ENCODE measurements around the gene SORBS1. TPM values are rescaled to one million over a fixed set of nuclear protein-coding genes. Genes with fewer than 3 reads are reported as not detected.

Gene SORBS1
- total and polyA plus RNA-seq, 2 of the 13 experiments (the other 11 are each of a cell fraction or from before 2014, with no cell fraction given) = 16.8 to 39.8 TPM

- TF ChIP-seq, protein P1, sequence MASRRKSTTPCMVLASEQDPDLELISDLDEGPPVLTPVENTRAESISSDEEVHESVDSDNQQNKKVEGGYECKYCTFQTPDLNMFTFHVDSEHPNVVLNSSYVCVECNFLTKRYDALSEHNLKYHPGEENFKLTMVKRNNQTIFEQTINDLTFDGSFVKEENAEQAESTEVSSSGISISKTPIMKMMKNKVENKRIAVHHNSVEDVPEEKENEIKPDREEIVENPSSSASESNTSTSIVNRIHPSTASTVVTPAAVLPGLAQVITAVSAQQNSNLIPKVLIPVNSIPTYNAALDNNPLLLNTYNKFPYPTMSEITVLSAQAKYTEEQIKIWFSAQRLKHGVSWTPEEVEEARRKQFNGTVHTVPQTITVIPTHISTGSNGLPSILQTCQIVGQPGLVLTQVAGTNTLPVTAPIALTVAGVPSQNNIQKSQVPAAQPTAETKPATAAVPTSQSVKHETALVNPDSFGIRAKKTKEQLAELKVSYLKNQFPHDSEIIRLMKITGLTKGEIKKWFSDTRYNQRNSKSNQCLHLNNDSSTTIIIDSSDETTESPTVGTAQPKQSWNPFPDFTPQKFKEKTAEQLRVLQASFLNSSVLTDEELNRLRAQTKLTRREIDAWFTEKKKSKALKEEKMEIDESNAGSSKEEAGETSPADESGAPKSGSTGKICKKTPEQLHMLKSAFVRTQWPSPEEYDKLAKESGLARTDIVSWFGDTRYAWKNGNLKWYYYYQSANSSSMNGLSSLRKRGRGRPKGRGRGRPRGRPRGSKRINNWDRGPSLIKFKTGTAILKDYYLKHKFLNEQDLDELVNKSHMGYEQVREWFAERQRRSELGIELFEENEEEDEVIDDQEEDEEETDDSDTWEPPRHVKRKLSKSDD (CRISPR knock-in tag; IDR thresholded peaks at IDR 0.05; ENCODE audit: low read depth) = no peak
- no peak for TF ChIP-seq ZNF501 (CRISPR knock-in tag; IDR thresholded peaks at IDR 0.05)
- no peak for TF ChIP-seq ZBTB21 (CRISPR knock-in tag; IDR thresholded peaks at IDR 0.05)
- TF ChIP-seq ATF7-NPFF (CRISPR knock-in tag; IDR thresholded peaks at IDR 0.05; ENCODE audit: low read depth) = no peak
- no peak for TF ChIP-seq NR2C2 (CRISPR knock-in tag; IDR thresholded peaks at IDR 0.05; ENCODE audit: borderline replicate concordance)
- TF ChIP-seq CREB1 (IDR thresholded peaks at IDR 0.05) = no peak
- TF ChIP-seq CREB1 (CRISPR knock-in tag; IDR thresholded peaks at IDR 0.05) = no peak
- TF ChIP-seq, protein P2, sequence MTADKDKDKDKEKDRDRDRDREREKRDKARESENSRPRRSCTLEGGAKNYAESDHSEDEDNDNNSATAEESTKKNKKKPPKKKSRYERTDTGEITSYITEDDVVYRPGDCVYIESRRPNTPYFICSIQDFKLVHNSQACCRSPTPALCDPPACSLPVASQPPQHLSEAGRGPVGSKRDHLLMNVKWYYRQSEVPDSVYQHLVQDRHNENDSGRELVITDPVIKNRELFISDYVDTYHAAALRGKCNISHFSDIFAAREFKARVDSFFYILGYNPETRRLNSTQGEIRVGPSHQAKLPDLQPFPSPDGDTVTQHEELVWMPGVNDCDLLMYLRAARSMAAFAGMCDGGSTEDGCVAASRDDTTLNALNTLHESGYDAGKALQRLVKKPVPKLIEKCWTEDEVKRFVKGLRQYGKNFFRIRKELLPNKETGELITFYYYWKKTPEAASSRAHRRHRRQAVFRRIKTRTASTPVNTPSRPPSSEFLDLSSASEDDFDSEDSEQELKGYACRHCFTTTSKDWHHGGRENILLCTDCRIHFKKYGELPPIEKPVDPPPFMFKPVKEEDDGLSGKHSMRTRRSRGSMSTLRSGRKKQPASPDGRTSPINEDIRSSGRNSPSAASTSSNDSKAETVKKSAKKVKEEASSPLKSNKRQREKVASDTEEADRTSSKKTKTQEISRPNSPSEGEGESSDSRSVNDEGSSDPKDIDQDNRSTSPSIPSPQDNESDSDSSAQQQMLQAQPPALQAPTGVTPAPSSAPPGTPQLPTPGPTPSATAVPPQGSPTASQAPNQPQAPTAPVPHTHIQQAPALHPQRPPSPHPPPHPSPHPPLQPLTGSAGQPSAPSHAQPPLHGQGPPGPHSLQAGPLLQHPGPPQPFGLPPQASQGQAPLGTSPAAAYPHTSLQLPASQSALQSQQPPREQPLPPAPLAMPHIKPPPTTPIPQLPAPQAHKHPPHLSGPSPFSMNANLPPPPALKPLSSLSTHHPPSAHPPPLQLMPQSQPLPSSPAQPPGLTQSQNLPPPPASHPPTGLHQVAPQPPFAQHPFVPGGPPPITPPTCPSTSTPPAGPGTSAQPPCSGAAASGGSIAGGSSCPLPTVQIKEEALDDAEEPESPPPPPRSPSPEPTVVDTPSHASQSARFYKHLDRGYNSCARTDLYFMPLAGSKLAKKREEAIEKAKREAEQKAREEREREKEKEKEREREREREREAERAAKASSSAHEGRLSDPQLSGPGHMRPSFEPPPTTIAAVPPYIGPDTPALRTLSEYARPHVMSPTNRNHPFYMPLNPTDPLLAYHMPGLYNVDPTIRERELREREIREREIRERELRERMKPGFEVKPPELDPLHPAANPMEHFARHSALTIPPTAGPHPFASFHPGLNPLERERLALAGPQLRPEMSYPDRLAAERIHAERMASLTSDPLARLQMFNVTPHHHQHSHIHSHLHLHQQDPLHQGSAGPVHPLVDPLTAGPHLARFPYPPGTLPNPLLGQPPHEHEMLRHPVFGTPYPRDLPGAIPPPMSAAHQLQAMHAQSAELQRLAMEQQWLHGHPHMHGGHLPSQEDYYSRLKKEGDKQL (CRISPR knock-in tag; IDR thresholded peaks at IDR 0.05; ENCODE audit: low read depth) = no peak
- TF ChIP-seq ZNF496 (CRISPR knock-in tag; IDR thresholded peaks at IDR 0.05; ENCODE audit: insufficient replicate concordance) = no peak
- no peak for TF ChIP-seq ZNF563 (CRISPR knock-in tag; IDR thresholded peaks at IDR 0.05)
- no peak for TF ChIP-seq ZNF264 (CRISPR knock-in tag; IDR thresholded peaks at IDR 0.05)
- no peak for TF ChIP-seq KLF15 (CRISPR knock-in tag; IDR thresholded peaks at IDR 0.05; ENCODE audit: borderline replicate concordance)
- no peak for TF ChIP-seq ZNF44 (CRISPR knock-in tag; IDR thresholded peaks at IDR 0.05)
- TF ChIP-seq MAF1 (CRISPR knock-in tag; IDR thresholded peaks at IDR 0.05; ENCODE audit: borderline replicate concordance) = no peak
- TF ChIP-seq ZBTB37 (CRISPR knock-in tag; IDR thresholded peaks at IDR 0.05) = no peak
- TF ChIP-seq ZFP1 (CRISPR knock-in tag; IDR thresholded peaks at IDR 0.05) = no peak
- no peak for TF ChIP-seq MED8 (CRISPR knock-in tag; IDR thresholded peaks at IDR 0.05; ENCODE audit: insufficient replicate concordance)
- TF ChIP-seq MTA3 (CRISPR knock-in tag; IDR thresholded peaks at IDR 0.05) = no peak
- TF ChIP-seq ZNF207 (IDR thresholded peaks at IDR 0.05; ENCODE audit: borderline replicate concordance) = no peak
- no peak for TF ChIP-seq SIX1 (CRISPR knock-in tag; IDR thresholded peaks at IDR 0.05; ENCODE audit: borderline replicate concordance)
- no peak for TF ChIP-seq ZKSCAN5 (CRISPR knock-in tag; IDR thresholded peaks at IDR 0.05)
- TF ChIP-seq PAF1 (CRISPR knock-in tag; IDR thresholded peaks at IDR 0.05) = no peak
- no peak for TF ChIP-seq ZNF180 (CRISPR knock-in tag; IDR thresholded peaks at IDR 0.05; ENCODE audit: borderline replicate concordance, low read depth)
Observed at GRCh38 chr10:95513008-95513589, 48.1 kb downstream of the SORBS1 start (continued).
